ENCODE data around the gene DOCK2.

The DOCK2 gene

GRCh38 chr5:169910393-169910792 is 273.3 kb downstream of the DOCK2 start:
- DNase-seq = no peak

GRCh38 chr5:169911448-169912212 is 274.6 kb downstream of the DOCK2 start:
- no peak for DNase-seq

- DNase-seq = no peak
Measured at GRCh38 chr5:169913479-169913878, 276.4 kb downstream of the DOCK2 start.

GRCh38 chr5:169914766-169915165 is 277.7 kb downstream of the DOCK2 start:
- DNase-seq = peak; percentile 59 to 71

- DNase-seq = no peak
Measured at GRCh38 chr5:169917500-169917899, 280.4 kb downstream of the DOCK2 start.

GRCh38 chr5:169918228-169918627 is 281.2 kb downstream of the DOCK2 start:
- DNase-seq = no peak

GRCh38 chr5:169920474-169920873 is 283.4 kb downstream of the DOCK2 start:
- no peak for DNase-seq

- no peak for DNase-seq
Measured at GRCh38 chr5:169921384-169921783, 284.3 kb downstream of the DOCK2 start.

- no peak for DNase-seq
Measured at GRCh38 chr5:169921949-169922348, 284.9 kb downstream of the DOCK2 start.

GRCh38 chr5:169922474-169922873 is 285.4 kb downstream of the DOCK2 start:
- no peak for DNase-seq

- DNase-seq = no peak
Measured at GRCh38 chr5:169923988-169924387, 286.9 kb downstream of the DOCK2 start.

- DNase-seq = no peak
Measured at GRCh38 chr5:169933127-169933526, 296.1 kb downstream of the DOCK2 start.

- DNase-seq = no peak
Measured at GRCh38 chr5:169933616-169934015, 296.5 kb downstream of the DOCK2 start.

GRCh38 chr5:169934990-169935389 is 297.9 kb downstream of the DOCK2 start:
- DNase-seq = no peak

GRCh38 chr5:169935762-169936161 is 298.7 kb downstream of the DOCK2 start:
- no peak for DNase-seq

GRCh38 chr5:169938439-169938838 is 301.4 kb downstream of the DOCK2 start:
- no peak for DNase-seq

GRCh38 chr5:169939731-169940130 is 302.7 kb downstream of the DOCK2 start:
- DNase-seq = no peak

- no peak for DNase-seq
Measured at GRCh38 chr5:169941542-169941941, 304.5 kb downstream of the DOCK2 start.

- DNase-seq = no peak
Measured at GRCh38 chr5:169942181-169942580, 305.1 kb downstream of the DOCK2 start.

- DNase-seq = no peak
Measured at GRCh38 chr5:169943026-169943425, 306.0 kb downstream of the DOCK2 start.

GRCh38 chr5:169944115-169944514 is 307.0 kb downstream of the DOCK2 start:
- no peak for DNase-seq

GRCh38 chr5:169944922-169945680 is 308.0 kb downstream of the DOCK2 start:
- no peak for DNase-seq

- DNase-seq = peak; percentile 43 to 46
Measured at GRCh38 chr5:169945831-169946261, 308.8 kb downstream of the DOCK2 start.

- DNase-seq = no peak
Measured at GRCh38 chr5:169946743-169947295, 309.7 kb downstream of the DOCK2 start.

All from hippocampal formation (tissue), 2 donors.